ENCODE measurements around the gene TNNC2. TPM values are rescaled to one million over a fixed set of nuclear protein-coding genes. Genes with fewer than 3 reads are reported as not detected.

The TNNC2 gene
- total RNA-seq, 4 donors from 2014 or later = 2.3 to 12.0 (median 6.5) TPM; not detected in 1

- Histone ChIP-seq H3K36me3 (peaks cover 0 to 89% (median 12%) of the 10 kb centered on the region in 3 donors), H3K27ac (peak overlapping the region in 2 of 4 donors; percentile 54 to 67), H3K9me3 (no peaks in the 10 kb centered on the region), H3K4me1 (peaks cover 0 to 36% (median 0%) of the 10 kb centered on the region in 4 donors), H3K4me3 (no peak overlapping the region), H3K27me3 (no peaks in the 10 kb centered on the region)
- no peak for TF ChIP-seq POLR2A (IDR thresholded peaks at IDR 0.05)
- TF ChIP-seq CTCF (IDR thresholded peaks at IDR 0.05) = no peak
- TF ChIP-seq EP300 (IDR thresholded peaks at IDR 0.05) = no peak
- WGBS, 2 donors = 87 to 89% methylated on average over 10 of the region's 10 CpGs
- no peak for DNase-seq (ENCODE audit: low spot score in 2 of 2)
Measured at GRCh38 chr20:45841407-45842129, 14.5 kb upstream of the TNNC2 start.

- 91 to 94% methylated on average over 14 to 18 of the region's 25 CpGs for WGBS, 2 donors
- no peak overlapping the region for H3K4me3 ChIP-seq
- H3K36me3 ChIP-seq = peaks cover 0 to 80% (median 12%) of the 10 kb centered on the region in 3 donors
- no peak for DNase-seq (ENCODE audit: low spot score in 2 of 2)
- no peaks in the 10 kb centered on the region for H3K9me3 ChIP-seq
- H3K27ac ChIP-seq = no peak overlapping the region
- TF ChIP-seq EP300 (IDR thresholded peaks at IDR 0.05) (no peak), CTCF (IDR thresholded peaks at IDR 0.05) (no peak)
- no peaks in the 10 kb centered on the region for H3K27me3 ChIP-seq
- peaks cover 0 to 41% (median under 1%) of the 10 kb centered on the region in 4 donors for H3K4me1 ChIP-seq
Measured at GRCh38 chr20:45840700-45841198, 13.6 kb upstream of the TNNC2 start.

GRCh38 chr20:45836841-45837240, 9.7 kb upstream of the TNNC2 start:
- peak overlapping the region in 3 of 4 donors; percentile 24 to 97 (median 94) for H3K27ac ChIP-seq
- WGBS, 2 donors = 25 to 30% methylated on average over 1 of the region's 1 CpG
- no peaks in the 10 kb centered on the region for H3K9me3 ChIP-seq
- peaks cover 0 to 48% (median 11%) of the 10 kb centered on the region in 4 donors for H3K4me1 ChIP-seq
- no peak for DNase-seq (ENCODE audit: low spot score in 2 of 2)
- no peaks in the 10 kb centered on the region for H3K27me3 ChIP-seq
- H3K4me3 ChIP-seq = peak overlapping the region in 1 of 4 donors; percentile 3
- TF ChIP-seq POLR2A (IDR thresholded peaks at IDR 0.05) (no peak), EP300 (IDR thresholded peaks at IDR 0.05) (no peak), CTCF (IDR thresholded peaks at IDR 0.05) (no peak)
- H3K36me3 ChIP-seq = peaks cover 0 to 41% (median 5%) of the 10 kb centered on the region in 3 donors

GRCh38 chr20:45835825-45836224, 8.7 kb upstream of the TNNC2 start:
- TF ChIP-seq EP300 (IDR thresholded peaks at IDR 0.05) (no peak), CTCF (IDR thresholded peaks at IDR 0.05) (no peak), POLR2A (IDR thresholded peaks at IDR 0.05) (no peak)
- WGBS, 2 donors = 59 to 63% methylated on average over 5 of the region's 5 CpGs
- peak in 1 of 2 donors; percentile 49 for DNase-seq (ENCODE audit: low spot score in 2 of 2)
- H3K4me1 ChIP-seq = peaks cover 0 to 46% (median 11%) of the 10 kb centered on the region in 4 donors
- H3K36me3 ChIP-seq = peaks cover 0 to 31% (median 2%) of the 10 kb centered on the region in 3 donors
- H3K27ac ChIP-seq = peak overlapping the region; percentile 87 to 97 (median 92)
- H3K27me3 ChIP-seq = no peaks in the 10 kb centered on the region
- no peaks in the 10 kb centered on the region for H3K9me3 ChIP-seq
- H3K4me3 ChIP-seq = peak overlapping the region in 2 of 4 donors; percentile 75 to 81

GRCh38 chr20:45835329-45835765, 8.2 kb upstream of the TNNC2 start:
- no peak for DNase-seq (ENCODE audit: low spot score in 2 of 2)
- peaks cover 0 to 46% (median 11%) of the 10 kb centered on the region in 4 donors for H3K4me1 ChIP-seq
- H3K4me3 ChIP-seq = peak overlapping the region; percentile 62 to 81 (median 71)
- no peaks in the 10 kb centered on the region for H3K9me3 ChIP-seq
- H3K27ac ChIP-seq = peak overlapping the region; percentile 87 to 97 (median 92)
- peaks cover 0 to 26% (median 0%) of the 10 kb centered on the region in 3 donors for H3K36me3 ChIP-seq
- 33 to 36% methylated on average over 3 of the region's 3 CpGs for WGBS, 2 donors
- no peaks in the 10 kb centered on the region for H3K27me3 ChIP-seq
- TF ChIP-seq EP300 (IDR thresholded peaks at IDR 0.05) (no peak), POLR2A (IDR thresholded peaks at IDR 0.05) (no peak), CTCF (IDR thresholded peaks at IDR 0.05) (no peak)
